Keratinocyte (primary cell): Measurements from ENCODE around the gene GPN1.
"Not testable (repeated sequence)": the region's sequence is repeated elsewhere in the genome, so short reads cannot be mapped to it uniquely, and the experiment has no call there.

Source experiments
- CTCF ChIP-seq, 3 experiments: IDR thresholded peaks in 1 of 3; conservative IDR thresholded peaks in 1 of 3; optimal IDR thresholded peaks in 1 of 3; 2 replicates in 2 of 3; 3 replicates in 1 of 3; pipeline versions ENCODE3 to v1.5.1; 2011; ENCODE audit warnings: low read length in 3 of 3, mild to moderate bottlenecking in 3 of 3, moderate library complexity in 2 of 3, control low read depth in 1 of 3, inconsistent platforms in 1 of 3; ENCODE audit not compliant: insufficient read depth in 2 of 3; ENCODE audit errors: extremely low read depth in 1 of 3
- EZH2 ChIP-seq: IDR thresholded peaks from one replicate; pipeline ENCODE4 v1.6.1; 2012; ENCODE audit warnings: inconsistent platforms, mild to moderate bottlenecking, low read length, moderate library complexity

- TF ChIP-seq CTCF (optimal IDR thresholded peaks at IDR 0.05 in 1 of 3, IDR thresholded peaks at IDR 0.05 in 1 of 3, conservative IDR thresholded peaks at IDR 0.05 in 1 of 3; ENCODE audit: extremely low read depth in 1 of 3, insufficient read depth in 2 of 3, low read length in 3 of 3); EZH2: not testable (repeated sequence)
Observed at GRCh38 chr2:27626323-27626722, 2.5 kb upstream of the GPN1 start.
